ENCODE measurements around the gene KIAA1614.
"Not testable (repeated sequence)": the region's sequence is repeated elsewhere in the genome, so short reads cannot be mapped to it uniquely, and the experiment has no call there.

The KIAA1614 gene

GRCh38 chr1:180954005-180954800 is 41.5 kb downstream of the KIAA1614 start:
- TF ChIP-seq POLR2A (IDR thresholded peaks at IDR 0.05; ENCODE audit: extremely low read depth, insufficient read length): no peak
- TF ChIP-seq MYC (IDR thresholded peaks at IDR 0.05; ENCODE audit: low read depth, low read length): no peak
- TF ChIP-seq MAX (IDR thresholded peaks at IDR 0.05; ENCODE audit: low read depth, low read length): no peak
- TF ChIP-seq, protein P1, sequence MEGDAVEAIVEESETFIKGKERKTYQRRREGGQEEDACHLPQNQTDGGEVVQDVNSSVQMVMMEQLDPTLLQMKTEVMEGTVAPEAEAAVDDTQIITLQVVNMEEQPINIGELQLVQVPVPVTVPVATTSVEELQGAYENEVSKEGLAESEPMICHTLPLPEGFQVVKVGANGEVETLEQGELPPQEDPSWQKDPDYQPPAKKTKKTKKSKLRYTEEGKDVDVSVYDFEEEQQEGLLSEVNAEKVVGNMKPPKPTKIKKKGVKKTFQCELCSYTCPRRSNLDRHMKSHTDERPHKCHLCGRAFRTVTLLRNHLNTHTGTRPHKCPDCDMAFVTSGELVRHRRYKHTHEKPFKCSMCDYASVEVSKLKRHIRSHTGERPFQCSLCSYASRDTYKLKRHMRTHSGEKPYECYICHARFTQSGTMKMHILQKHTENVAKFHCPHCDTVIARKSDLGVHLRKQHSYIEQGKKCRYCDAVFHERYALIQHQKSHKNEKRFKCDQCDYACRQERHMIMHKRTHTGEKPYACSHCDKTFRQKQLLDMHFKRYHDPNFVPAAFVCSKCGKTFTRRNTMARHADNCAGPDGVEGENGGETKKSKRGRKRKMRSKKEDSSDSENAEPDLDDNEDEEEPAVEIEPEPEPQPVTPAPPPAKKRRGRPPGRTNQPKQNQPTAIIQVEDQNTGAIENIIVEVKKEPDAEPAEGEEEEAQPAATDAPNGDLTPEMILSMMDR (IDR thresholded peaks at IDR 0.05; ENCODE audit: low read depth, low read length): no peak
- DNase-seq (ENCODE audit: low read depth): no peak
- no peak overlapping the region for H3K4me3 ChIP-seq (ENCODE audit: low read depth, low read length)

DNA sequence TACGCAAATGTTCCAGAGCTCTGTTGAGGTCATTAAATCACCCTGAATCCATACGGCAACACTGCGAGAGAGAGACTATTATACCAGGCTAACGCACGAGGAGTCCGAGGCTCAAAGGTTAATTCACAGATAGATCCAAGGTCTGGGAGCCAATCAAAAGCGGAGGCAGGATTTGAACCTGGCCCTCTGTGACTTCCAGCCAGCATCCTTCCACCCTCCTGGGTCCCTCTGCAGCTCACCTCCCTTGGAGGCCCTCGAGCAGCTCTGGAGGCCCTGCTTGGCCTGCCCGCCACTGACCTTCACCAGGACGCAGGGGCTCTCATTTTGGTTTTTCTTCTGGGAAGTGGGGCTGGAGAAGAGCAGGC is 42.1 kb downstream of the KIAA1614 start:
- no peak overlapping the region for H3K4me3 ChIP-seq (ENCODE audit: low read depth, low read length)
- TF ChIP-seq, protein P1 (IDR thresholded peaks at IDR 0.05; ENCODE audit: low read depth, low read length): no peak
- TF ChIP-seq MYC (IDR thresholded peaks at IDR 0.05; ENCODE audit: low read depth, low read length) (no peak), MAX (IDR thresholded peaks at IDR 0.05; ENCODE audit: low read depth, low read length) (no peak), POLR2A (IDR thresholded peaks at IDR 0.05; ENCODE audit: extremely low read depth, insufficient read length) (no peak)
- DNase-seq (ENCODE audit: low read depth): no peak

DNA sequence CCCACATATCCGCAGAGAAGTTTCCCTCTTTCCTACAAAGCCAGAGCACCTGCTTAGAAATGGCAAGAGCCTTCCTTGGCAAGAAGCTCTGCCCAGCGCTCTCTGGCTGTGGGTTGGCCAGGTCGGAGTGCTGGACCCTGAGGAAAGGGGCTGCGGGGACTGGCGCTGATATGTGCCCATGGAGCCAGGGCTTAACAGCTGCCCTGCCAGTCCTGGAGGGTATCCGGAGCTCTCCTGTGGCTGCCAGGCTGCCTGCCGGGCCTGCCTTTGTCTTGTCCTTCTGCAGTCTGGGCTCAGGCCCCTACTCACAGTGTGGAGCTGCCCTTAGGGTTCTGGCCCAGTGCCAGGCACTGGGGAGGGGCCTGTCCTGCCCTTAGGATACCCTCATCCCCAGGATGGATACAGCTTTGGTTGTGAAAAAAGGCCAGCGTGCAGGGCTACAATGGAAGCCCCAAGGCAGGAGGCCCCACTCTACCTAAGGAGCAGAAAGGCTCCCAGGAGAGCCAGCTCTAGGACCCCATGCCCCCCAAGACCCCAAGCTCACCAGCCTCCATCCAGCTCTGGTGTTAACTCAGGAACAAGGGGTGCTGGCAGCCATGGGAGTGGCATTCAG is 43.4 kb downstream of the KIAA1614 start:
- no peak for DNase-seq (ENCODE audit: low read depth)
- TF ChIP-seq, protein P1 (IDR thresholded peaks at IDR 0.05; ENCODE audit: low read depth, low read length): no peak
- no peak for TF ChIP-seq POLR2A (IDR thresholded peaks at IDR 0.05; ENCODE audit: extremely low read depth, insufficient read length)
- H3K4me3 ChIP-seq (ENCODE audit: low read depth, low read length): no peak overlapping the region

DNA sequence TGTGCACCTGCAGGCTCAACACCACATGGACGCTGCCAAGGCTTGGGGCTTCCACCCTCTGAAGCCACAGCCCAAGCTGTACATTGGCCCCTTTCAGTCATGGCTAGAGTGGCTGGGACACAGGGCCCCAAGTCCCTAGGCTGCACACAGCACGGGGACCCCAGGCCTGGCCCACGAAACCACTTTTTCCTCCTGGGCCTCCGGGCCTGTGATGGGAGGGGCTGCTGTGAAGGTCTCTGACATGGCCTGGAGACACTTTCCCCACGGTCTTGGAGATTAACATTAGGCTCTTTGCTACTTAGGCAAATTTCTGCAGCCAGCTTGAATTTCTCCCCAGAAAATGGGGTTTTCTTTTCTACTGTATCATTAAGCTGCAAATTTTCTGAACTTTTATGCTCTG is 46.9 kb downstream of the KIAA1614 start:
- not testable (repeated sequence) for H3K4me3 ChIP-seq (ENCODE audit: low read depth, low read length); DNase-seq (ENCODE audit: low read depth)

DNA sequence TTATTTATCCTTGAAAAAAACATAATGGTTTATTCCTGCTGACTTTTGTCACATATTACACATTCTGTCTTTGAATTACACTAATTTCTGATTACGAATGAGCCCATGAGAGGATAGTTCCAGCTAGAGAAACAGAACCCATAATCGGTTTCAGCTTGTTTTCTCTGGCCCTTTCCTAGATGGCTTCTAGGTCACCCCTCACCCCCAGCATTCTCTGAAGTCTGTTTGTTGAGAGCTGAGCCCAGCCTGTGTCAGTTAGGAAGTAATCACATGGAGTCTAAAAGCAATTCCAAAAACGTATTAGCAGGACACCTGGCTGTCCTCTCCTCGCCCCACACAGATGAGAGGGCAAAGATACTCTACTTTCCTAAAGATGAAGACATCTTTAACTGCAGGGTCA is 48.9 kb downstream of the KIAA1614 start:
- TF ChIP-seq, protein P1 (IDR thresholded peaks at IDR 0.05; ENCODE audit: low read depth, low read length): no peak
- TF ChIP-seq MYC (IDR thresholded peaks at IDR 0.05; ENCODE audit: low read depth, low read length) (no peak), POLR2A (IDR thresholded peaks at IDR 0.05; ENCODE audit: extremely low read depth, insufficient read length) (no peak), MAX (IDR thresholded peaks at IDR 0.05; ENCODE audit: low read depth, low read length) (no peak)
- no peak for DNase-seq (ENCODE audit: low read depth)
- no peak overlapping the region for H3K4me3 ChIP-seq (ENCODE audit: low read depth, low read length)

GRCh38 chr1:180962178-180962577 is 49.5 kb downstream of the KIAA1614 start:
- no peak for DNase-seq (ENCODE audit: low read depth)
- TF ChIP-seq MYC (IDR thresholded peaks at IDR 0.05; ENCODE audit: low read depth, low read length) (no peak), MAX (IDR thresholded peaks at IDR 0.05; ENCODE audit: low read depth, low read length) (no peak), POLR2A (IDR thresholded peaks at IDR 0.05; ENCODE audit: extremely low read depth, insufficient read length) (no peak)
- TF ChIP-seq, protein P1 (IDR thresholded peaks at IDR 0.05; ENCODE audit: low read depth, low read length): no peak
- no peak overlapping the region for H3K4me3 ChIP-seq (ENCODE audit: low read depth, low read length)

All from NB4 (cell line).